ENCODE data around the gene DNAJC1. TPM values are rescaled to one million over a fixed set of nuclear protein-coding genes. Genes with fewer than 3 reads are reported as not detected.

Gene DNAJC1
- total and polyA plus RNA-seq, 2 of the 4 experiments (the other 2 are of a cell fraction) = 12.7 to 13.3 TPM

GRCh38 chr10:21995557-21995956 is 8.0 kb downstream of the DNAJC1 start:
- TF ChIP-seq CEBPB (IDR thresholded peaks at IDR 0.05; ENCODE audit: low read depth, low read length) = peak; percentile 73
- TF ChIP-seq, protein P1, sequence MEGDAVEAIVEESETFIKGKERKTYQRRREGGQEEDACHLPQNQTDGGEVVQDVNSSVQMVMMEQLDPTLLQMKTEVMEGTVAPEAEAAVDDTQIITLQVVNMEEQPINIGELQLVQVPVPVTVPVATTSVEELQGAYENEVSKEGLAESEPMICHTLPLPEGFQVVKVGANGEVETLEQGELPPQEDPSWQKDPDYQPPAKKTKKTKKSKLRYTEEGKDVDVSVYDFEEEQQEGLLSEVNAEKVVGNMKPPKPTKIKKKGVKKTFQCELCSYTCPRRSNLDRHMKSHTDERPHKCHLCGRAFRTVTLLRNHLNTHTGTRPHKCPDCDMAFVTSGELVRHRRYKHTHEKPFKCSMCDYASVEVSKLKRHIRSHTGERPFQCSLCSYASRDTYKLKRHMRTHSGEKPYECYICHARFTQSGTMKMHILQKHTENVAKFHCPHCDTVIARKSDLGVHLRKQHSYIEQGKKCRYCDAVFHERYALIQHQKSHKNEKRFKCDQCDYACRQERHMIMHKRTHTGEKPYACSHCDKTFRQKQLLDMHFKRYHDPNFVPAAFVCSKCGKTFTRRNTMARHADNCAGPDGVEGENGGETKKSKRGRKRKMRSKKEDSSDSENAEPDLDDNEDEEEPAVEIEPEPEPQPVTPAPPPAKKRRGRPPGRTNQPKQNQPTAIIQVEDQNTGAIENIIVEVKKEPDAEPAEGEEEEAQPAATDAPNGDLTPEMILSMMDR (conservative IDR thresholded peaks at IDR 0.05; ENCODE audit: low read depth, low read length) = no peak
- no peak overlapping the region for H3K4me3 ChIP-seq (ENCODE audit: insufficient read depth, low read depth, low read length)
- ChIA-PET POLR2A (ENCODE audit: unreplicated experiment) (no interaction called here), CTCF (no interaction called here)
- no peak overlapping the region for H3K18ac ChIP-seq (ENCODE audit: low read depth, low read length)
- H4K5ac ChIP-seq (ENCODE audit: low read depth, low read length) = no peak overlapping the region
- no peak overlapping the region for H2AK9ac ChIP-seq (replicated peaks; ENCODE audit: low read depth, low read length, poor library complexity)
- H3K36me3 ChIP-seq (ENCODE audit: control insufficient read depth, insufficient read depth, low read length) = no peaks in the 10 kb centered on the region
- H3K56ac ChIP-seq (ENCODE audit: extremely low read depth, insufficient read depth, low read length) = no peak overlapping the region
- no peak overlapping the region for H3K14ac ChIP-seq (replicated peaks; ENCODE audit: low read depth, low read length)
- no peak overlapping the region for H3K4ac ChIP-seq (ENCODE audit: low read depth, low read length)
- H2BK5ac ChIP-seq (ENCODE audit: low read depth, low read length, poor library complexity, severe bottlenecking) = no peak overlapping the region
- no peaks in the 10 kb centered on the region for H3K4me1 ChIP-seq (ENCODE audit: control insufficient read depth, insufficient read depth, low read length)
- no peak overlapping the region for H4K91ac ChIP-seq (ENCODE audit: insufficient read depth, low read depth, low read length)
- intact Hi-C loops (cut with micrococcal nuclease) = no loop called here
- H3K79me1 ChIP-seq (ENCODE audit: low read depth in 1 of 2, low read length in 2 of 2) = peaks cover 12 to 19% of the 10 kb centered on the region in 2 experiments
- no peak overlapping the region for H4K8ac ChIP-seq (ENCODE audit: low read depth in 2 of 2, low read length in 2 of 2)
- no peak overlapping the region for H3K9ac ChIP-seq (ENCODE audit: low read depth, low read length)
- no peak for ATAC-seq (ENCODE audit: low read depth)
- peaks cover 6% of the 10 kb centered on the region for H4K20me1 ChIP-seq (ENCODE audit: insufficient read depth, low read length)
- H2BK120ac ChIP-seq (ENCODE audit: low read depth, low read length) = no peak overlapping the region
- H2AK5ac ChIP-seq (ENCODE audit: low read depth, low read length) = no peak overlapping the region
- no peak overlapping the region for H3K4me2 ChIP-seq (ENCODE audit: low read depth, low read length)
- H2BK20ac ChIP-seq (ENCODE audit: low read depth, low read length) = no peak overlapping the region
- dilution Hi-C loops (cut with HindIII; ENCODE audit: low sequenced_read_pairs, unreplicated experiment) = no loop called here
- H2AFZ ChIP-seq (replicated peaks; ENCODE audit: low read length, poor library complexity) = no peak overlapping the region
- H3K9me1 ChIP-seq (ENCODE audit: insufficient read depth, low read length) = peaks cover 5% of the 10 kb centered on the region
- BruUV-seq (replicated peaks) = no TSS peak
- H3K27me3 ChIP-seq (ENCODE audit: control insufficient read depth, insufficient read depth, low read length) = no peaks in the 10 kb centered on the region
- H2BK15ac ChIP-seq (ENCODE audit: low read depth, low read length) = no peak overlapping the region
- WGBS, 2 experiments (ENCODE audit: extremely low coverage in 2 of 2, insufficient read length in 1 of 2) = no CpG with 5 or more reads among the region's 2 CpGs
- peak; percentile 30 for DNase-seq
- H3K27ac ChIP-seq (ENCODE audit: insufficient read depth, low read length) = no peak overlapping the region
- in situ Hi-C loops (cut with MboI; ENCODE audit: low sequenced_read_pairs) = no loop called here
- H3K23ac ChIP-seq (ENCODE audit: low read depth, low read length) = no peak overlapping the region
- no peaks in the 10 kb centered on the region for H3K9me3 ChIP-seq (ENCODE audit: control insufficient read depth, insufficient read depth, low read length)

All from IMR-90 (cell line).